ENCODE measurements around the gene RENBP. TPM values are rescaled to one million over a fixed set of nuclear protein-coding genes. Genes with fewer than 3 reads are reported as not detected.

Gene RENBP
- total RNA-seq, 1 donor from 2014 or later: 12.3 TPM

DNA sequence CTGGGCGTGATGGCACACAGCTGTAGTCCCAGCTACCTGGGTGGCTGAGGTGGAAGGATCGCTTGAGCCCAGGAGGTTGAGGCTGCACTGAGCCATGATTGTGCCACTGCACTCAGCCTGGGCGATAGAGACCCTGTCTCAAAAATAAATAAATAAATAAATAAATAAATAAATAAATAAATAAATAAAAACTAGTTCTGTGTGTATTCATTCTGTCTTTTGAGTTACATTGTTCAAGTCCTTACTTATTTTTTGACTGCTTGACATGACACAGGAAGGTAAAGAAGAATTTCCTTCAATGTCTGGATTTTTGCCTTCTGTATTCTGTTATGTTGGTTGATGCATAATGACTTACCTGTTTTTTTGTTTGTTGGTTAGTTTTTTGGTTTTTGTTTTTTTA lies 7.4 kb downstream of the RENBP start:
- intact Hi-C loops (cut with micrococcal nuclease): no loop called here

DNA sequence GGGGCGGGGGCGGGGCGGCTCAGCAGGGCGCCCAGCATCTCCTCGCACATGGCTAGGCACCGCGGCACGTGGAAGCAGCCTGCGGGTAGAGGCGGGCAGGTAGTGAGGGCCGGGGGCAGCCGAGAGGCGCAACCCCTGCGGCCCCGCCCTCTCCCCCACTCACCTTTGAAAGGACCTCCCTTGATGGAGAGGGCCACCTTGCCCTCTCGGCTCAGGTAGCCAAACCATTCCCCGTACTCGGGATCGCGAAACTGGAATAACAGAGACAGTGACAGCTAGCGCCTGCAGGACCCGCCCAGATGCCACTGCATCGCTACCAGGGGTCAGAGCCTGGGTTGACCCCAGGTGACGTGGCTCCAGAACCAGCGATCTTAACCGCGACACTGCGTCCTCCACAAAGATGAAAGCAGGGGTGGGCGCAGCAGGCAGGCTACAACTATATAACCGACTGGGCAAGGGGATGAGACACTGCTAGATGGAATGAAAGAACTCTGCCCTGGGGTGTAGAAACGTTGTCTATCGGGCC lies 9.1 kb downstream of the RENBP start:
- intact Hi-C loops (cut with micrococcal nuclease): no loop called here

DNA sequence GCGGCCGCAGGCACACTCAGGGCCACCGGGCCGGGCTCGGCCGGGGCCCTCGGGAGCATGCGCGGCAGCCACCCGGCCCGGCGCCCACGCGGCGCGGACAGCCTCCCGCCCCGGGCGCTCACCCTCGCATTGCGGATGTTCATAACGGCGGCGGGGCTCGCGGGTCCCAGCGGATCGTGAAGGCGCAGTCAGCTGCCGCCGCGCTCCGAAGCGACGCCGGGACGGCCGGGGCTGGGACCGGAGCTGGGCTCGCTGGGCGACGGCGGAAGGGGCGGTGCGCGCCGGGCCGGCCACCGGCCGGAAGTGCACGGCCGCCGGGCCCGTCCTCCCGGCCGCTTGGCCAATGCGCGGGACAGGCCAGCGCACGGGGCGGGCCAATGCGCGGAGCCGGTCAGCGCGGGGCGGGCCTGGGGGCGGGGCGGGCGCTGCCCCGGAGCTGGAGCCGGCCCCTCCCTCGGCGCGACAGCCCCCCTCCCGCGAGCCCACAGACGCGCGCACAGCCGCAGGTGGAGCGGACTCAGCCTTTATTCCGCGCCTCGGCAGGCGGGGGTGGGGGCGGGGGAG lies 9.6 kb downstream of the RENBP start, which contains the start of gene NAA10:
Gene NAA10 (minus strand): TSS at position 276 of the 564 bp plus-strand sequence. CDS start 133 bp downstream, at position 143.
- intact Hi-C loops (cut with micrococcal nuclease): no loop called here

DNA sequence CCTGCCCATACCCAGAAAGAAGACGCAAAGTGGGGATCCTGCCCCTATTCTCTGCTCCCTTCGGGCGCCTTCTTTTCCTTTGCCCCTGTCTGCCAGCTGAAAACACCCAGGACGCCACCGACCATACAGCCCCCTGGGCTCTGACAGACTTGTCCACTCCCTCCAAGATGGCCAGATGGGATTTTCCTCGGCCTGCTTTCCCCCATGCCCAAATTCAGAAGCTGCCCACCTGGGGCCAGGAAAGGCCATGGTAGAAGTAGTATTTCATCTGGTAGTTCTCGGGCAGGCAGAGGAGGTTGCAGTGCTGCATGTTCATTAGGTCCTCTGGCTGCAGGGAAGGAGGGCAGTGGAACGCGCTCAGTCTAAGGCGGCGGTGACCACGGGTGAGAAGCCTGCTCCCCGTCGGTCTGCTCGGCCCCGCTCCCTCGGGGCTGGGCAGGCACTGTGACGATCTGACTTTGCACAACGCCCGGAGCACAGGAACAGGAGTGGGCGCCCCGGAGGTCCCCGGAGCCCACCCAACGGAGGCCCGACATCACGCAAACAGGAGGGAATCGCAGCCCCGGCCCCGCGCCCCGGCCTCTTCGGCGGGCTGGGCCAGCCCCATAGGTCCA lies 10.2 kb downstream of the RENBP start:
- intact Hi-C loops (cut with micrococcal nuclease): no loop called here

DNA sequence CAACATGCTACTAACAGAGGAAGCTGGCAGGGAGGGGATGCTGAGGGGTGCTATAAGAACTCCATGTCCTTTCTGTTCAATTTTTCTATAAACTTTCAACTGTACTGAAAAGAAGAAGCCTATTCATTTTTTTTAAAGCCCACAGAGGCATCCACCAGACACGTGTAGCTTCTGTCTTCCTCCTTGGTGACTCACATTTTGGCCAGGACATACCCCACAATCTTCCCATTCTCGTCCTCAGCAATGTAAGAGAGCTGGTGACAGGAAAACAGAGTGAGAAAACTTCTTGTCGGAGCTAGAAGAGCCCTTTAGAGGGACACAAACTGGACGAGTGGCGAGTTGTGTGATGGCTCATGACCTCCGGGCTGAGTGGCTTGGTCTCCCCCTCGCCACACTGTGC lies 10.7 kb downstream of the RENBP start:
- intact Hi-C loops (cut with micrococcal nuclease): no loop called here

DNA sequence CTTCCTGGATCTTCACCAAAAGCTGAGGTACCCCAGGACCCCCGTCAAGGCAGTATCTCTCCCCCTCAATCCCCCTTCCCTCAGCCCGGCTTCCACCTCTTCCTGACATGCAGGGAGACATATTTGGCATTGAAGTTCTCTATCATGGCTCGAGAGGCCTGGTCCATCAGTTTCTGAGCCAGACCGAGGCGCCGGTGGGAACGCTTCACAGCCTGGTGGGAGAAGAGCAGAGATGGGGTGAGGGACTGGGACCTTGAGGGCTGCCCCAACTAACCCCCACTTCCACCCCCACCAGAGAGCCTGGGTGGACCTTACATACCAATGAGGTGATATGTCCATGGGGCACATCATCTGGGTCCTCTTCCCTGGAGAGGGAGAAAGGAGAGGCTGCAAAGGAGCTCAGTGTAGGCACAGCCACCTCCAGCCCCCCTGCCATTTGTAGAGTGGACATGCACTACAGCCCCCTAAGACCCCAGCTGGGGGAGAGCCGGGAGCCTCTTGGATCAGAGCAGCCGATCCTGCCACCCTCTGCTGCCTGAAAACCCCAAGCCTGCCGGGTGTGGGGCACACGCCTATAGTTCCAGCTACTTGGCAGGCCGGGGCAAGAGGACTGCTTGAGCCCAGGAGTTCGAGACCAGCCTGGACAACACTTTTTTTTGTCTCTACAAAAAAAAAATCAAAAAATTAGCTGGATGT lies 12.1 kb downstream of the RENBP start:
- intact Hi-C loops (cut with micrococcal nuclease): no loop called here

DNA sequence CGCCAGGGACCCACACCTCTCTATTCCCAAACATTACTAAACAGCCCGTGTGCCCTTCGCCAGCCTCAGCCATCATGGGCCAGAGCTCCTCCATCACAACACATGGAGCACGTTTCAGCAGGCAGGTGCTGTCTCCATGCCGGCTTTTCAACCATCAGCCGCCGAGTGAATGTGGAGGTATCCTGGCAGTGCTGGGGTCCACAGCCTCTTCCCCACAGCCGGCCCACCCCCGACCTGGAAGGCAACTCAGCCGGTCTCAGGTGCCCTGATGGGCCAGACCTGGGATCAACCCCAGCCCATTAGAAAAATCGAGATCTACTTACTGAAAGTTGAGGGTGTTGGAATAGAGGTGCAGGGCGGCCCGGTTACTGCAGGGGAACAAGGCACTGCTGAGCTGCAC lies 12.7 kb downstream of the RENBP start:
- intact Hi-C loops (cut with micrococcal nuclease): no loop called here

DNA sequence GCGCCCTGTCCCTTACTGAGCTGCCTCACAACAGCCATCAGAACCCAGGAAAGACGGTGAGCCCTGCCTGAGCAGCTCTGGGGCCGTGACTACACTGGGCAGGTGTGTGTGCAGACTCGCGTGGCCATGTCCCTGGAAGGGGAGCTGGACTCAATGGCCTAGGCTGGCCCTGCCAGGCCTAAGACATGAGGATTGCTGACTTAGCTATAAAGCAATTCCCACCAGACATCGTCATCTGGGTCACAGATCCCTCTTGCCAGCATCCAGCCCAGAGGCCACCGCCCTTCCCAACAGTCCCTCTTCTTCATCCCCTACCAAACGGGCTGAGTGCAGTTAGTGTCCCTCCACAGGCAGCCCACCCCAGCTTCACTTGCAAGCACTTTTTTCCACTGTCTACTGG lies 13.3 kb downstream of the RENBP start:
- intact Hi-C loops (cut with micrococcal nuclease): no loop called here

DNA sequence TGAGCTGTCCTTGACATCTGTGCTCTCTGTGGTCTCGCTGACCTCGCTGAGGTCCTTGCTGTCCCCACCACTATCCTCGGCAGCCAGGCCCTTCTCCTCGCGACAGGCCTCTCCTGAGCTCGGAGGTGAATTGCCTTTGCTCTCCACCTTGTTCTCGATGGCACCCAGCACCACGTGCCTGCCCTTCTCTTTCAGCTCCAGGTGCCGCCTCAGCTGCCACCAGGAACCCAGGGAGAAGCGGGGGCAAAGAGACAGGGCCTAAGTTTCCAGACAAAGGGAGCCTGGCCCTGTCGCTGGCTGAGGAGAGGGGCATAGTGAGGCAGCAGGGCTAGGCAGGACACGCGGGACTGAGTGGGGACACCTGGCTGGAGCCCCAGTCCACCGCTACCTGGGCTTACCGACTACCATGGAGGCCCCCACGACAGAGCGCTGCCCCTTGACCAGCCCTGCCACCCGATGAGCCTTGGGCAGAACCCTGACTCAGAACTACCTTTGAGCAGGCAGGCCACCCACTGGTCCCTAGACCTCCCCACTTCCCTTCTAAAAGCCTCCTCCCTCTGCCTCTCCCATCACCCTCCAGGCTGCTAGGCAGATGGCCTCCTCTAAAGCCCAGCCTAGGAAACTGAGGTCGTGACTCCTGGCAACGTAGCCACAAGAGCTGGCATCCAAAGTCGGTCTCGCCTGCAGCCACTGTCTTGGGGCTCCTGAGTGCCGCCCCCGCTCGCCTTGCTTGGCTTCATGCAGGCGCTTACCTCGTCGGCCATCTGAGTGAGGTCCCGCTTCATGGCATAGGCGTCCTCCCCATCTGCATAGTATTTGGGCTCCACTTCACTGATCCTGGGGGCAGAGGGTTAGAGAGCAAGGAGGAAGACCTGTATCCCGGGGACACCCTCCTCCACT lies 14.2 kb downstream of the RENBP start:
- intact Hi-C loops (cut with micrococcal nuclease): no loop called here

DNA sequence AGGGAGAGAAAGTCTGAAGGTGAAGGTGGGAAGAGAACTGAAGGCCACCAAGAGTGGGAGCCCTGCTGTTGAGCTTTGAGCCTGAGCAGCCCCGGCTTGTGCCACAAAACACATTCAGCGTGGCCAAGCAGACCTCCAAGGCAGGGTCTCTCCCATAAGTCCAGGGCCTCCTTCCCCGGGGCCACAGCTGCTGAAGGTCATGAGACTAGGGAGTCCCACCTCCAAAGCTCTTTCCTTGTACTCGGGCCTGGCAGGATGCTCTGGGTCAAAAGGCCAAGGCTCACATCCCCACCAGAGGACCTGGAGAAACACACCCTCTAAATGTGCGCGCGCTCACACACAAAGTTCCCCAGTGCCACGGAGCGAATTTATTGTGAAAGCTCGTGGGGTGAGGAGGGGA lies 14.9 kb downstream of the RENBP start:
- intact Hi-C loops (cut with micrococcal nuclease): no loop called here

DNA sequence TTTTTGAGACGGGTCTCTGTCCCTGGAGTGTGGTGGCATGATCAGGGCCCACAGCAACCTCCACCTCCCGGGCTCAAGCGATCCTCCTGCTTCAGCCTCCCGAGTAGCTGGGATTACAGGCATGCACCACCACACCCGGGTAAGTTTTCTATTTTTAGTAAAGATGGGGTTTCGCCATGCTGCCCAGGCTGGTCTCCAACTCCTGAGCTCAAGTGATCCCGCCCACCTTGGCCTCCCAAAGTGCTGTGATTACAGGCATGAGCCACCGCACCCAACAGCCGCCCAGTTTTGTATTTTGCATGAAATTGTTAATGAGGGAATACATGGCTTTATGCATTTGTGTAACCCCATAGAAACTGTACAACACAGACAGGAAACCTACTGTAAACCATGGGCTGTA lies 15.6 kb downstream of the RENBP start:
- intact Hi-C loops (cut with micrococcal nuclease): loop anchor here (1.0 kb wide), 4 partner anchors 18 to 618 kb away; partner anchors contain the start of genes HCFC1, IDH3G, IKBKG and SSR4

DNA sequence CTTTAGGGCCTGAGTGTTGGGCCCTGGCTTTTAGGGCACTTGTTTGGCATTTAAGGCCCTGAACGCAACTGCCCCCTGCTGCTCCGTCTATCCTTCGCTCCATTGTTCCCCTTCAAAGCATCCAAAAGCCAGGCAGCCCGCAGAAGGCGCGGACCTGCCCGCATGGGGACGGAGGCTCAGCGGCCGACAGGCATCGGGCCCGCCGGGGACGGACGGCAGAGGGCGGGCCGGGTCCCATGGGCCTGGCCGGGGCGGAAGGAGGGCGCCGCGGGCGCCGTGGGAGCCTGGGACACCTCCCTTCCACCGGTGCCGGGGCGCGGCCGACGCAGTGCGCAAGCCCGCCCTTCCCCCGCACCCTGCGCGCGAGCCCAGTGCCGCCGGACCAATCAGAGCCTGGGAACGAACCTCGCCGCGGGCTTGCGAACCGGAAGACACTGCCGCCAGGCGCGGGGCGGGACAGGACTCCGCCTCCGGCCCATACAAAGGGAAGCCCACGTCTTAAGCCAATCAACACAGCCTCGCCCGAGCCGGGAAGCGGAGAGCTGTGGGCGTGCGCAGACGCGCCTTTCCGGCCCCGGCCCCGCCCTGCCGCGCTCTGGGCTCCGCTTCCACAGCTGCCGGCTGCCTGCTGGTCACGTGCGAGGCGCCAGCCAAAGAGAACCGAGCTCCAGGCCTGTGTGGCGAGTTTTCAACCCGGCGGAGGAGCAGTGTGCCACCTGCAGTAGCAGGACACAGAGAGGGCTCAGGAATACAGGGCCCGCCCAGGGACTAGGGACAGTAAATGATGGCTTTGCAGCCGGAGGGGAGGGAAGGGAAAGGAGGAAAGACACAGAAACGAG lies 16.3 kb downstream of the RENBP start:
- intact Hi-C loops (cut with micrococcal nuclease): loop anchor here (1.0 kb wide), 4 partner anchors 19 to 619 kb away; partner anchors contain the start of genes HCFC1, IDH3G, IKBKG and SSR4

DNA sequence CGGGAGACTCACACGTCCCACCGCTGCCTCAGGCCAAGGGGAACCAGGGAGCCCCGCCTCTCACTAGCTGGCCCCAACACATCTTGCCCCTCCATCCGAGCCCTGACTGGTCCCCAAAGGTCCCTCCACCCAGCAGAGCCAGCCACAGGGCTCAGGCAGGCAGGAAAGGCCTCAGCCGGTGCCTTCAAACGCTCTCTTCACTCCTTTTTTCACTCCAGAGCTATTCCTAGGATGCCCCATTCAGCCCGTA lies 16.8 kb downstream of the RENBP start:
- intact Hi-C loops (cut with micrococcal nuclease): no loop called here

DNA sequence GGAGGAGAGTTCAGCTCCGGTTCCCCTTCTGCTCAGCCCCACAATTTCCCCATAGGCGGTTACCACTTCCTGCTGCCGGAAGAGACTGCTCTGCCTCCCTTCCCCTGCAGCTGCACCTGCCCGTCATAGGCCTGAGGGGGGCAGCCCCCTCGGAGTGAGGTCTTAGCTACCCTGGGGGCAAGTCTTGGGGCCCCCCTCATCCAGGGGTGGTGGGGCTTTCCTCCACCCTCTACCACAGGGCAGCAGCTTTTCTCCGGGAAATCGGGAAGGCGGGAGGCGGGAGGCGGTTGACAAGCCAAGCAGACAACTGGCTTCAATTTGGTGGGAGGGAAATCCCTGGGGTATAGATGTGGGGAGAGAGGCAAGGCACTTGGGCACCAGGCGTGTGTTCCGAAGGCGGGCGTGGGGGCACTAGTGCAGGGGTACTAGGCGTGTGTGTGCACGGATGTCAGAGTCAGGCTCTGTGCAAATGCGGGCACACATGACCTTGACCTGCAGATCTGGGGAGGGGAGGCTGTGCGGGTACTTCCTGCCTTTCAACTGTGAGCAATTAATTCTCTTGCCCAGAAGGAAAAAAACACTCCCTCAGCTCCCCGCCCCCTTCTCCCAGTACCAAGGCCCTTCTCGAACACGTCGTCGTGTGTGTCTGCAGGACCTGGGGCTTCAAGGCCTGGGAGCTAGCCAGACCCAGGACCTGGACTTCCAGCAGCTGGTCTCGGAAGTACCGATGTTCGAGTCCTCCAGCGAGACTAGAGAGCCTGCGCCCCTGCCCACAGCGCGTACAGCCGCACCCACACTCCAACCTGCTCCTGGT lies 17.4 kb downstream of the RENBP start:
- intact Hi-C loops (cut with micrococcal nuclease): loop anchor here (1.0 kb wide), 1 partner anchor 203 kb away; the partner anchor contains the start of genes ABCD1 and BCAP31

DNA sequence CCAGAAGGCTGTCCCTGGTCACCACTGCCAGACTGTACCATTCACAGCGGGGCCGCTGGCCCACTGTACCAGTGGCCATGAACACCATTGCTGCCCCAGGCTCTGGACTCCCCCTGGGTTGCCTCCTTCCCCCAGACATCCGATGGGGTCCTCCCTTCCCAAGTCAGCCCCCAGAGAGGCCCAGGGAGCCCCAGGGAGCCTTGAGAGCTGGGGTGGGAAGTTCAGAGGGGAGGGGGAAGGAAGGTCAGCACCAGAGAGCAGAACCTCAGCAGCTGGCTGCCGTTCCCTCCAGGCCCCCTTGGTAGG lies 17.9 kb downstream of the RENBP start:
- intact Hi-C loops (cut with micrococcal nuclease): loop anchor here (1.0 kb wide), 1 partner anchor 202 kb away; the partner anchor contains the start of genes ABCD1 and BCAP31

DNA sequence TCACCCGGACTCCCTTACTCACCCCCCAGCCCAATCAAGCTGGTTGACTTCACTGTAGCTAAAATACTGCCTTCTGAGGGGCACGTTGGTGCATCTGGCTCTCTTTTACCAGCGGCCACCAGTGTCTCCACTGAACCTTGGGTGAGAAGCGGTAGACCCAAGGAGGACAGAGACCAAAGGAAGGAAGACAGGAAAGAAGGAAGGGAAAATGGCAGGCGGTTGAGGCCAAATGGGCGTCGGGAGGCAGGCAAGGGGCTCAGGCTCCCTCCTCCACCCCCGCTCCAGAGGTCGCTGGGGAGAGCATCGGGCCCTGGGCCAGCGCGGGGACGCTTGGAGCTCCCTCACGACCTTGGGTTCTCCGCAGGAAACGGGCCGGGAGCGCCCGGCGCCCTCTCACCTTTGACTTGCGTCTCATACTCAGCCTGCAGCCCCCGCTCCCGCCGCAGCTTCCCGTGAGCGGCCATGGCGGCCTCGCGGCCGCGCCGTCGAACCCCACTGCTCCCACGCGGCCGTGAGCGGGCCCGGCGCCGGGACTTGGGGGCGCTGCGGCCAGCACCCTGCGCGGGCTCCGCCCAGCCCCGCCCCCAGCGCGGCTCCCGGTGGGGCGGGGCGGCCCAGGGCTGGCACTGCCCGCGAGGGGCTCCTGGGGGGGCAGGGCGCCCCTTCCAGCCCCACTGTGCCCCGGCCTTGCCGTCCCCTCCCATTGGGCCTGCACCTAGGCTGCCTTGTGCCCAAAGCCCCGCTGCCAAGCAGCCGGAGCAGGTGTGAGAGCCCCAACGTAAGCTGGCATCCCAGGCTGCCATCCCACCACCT lies 18.5 kb downstream of the RENBP start, which contains the start of gene ARHGAP4:
Gene ARHGAP4 (minus strand): TSS at position 526 of the 813 bp plus-strand sequence. CDS start 62 bp downstream, at position 464.
- intact Hi-C loops (cut with micrococcal nuclease): loop anchor here (1.0 to 2.0 kb wide), 2 partner anchors 21 to 202 kb away; partner anchors contain the start of genes ABCD1 and BCAP31

DNA sequence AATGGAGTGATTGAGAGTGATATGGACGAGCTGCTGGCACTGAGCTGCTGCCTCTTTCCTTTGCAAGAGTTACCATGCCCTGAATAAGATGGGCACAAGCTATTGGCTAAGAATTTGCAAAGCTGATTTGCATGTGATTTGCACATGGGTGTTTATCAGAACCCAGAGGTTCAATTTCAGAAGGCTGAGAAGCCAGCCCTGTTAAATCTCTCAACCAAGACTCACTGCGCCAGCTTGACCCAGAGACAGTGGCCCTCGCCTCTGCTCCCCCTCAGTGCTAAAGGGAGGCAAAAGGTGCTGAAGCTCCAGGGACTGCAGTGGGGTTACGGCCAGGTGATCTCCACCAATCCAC lies 19.1 kb downstream of the RENBP start:
- intact Hi-C loops (cut with micrococcal nuclease): loop anchor here (2.0 kb wide), 1 partner anchor 21 kb away; no protein-coding TSS in a partner anchor

DNA sequence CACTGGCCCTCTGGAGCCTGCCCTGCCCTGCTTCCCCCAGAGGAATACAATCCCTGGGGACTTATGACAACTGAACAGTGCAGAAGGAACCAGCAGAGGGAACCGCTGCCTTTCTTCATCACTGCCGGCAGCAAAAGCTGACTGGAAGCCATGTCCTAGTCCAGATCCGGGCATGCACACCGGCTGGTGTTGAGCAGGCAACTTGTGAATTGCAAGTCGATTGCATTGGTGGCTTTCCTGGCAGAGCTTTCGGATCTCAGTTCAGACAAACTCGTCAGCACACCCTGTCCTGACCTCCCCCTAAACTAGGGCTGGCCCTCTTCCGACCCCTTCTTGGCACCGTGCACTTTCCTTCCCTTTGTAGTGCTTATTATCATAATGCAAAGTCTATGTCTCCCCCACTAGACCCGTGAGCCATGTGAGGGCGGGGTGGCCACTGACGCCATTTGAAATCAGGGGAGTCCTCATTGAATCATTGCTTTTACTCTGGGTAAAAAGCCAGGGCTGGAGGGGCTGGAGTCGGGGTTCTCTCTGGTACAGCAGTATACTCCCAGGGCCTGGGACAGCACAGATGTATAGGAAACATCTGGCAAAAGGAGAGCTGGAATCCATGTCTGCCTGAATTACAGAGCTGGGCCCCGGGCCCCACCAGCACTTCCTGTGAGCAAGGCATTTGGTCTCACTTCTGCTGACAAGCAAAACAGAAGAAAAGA lies 20.1 kb downstream of the RENBP start:
- intact Hi-C loops (cut with micrococcal nuclease): loop anchor here (2.0 kb wide), 1 partner anchor 22 kb away; no protein-coding TSS in a partner anchor
